GM12891 (cell line): ENCODE data around the gene NUAK1.
A peak's percentile ranks its signal among the peaks of the same experiment; 100 is the strongest.

ENCODE experiments used
- POLR2A ChIP-seq: IDR thresholded peaks from 2 replicates; pipeline ENCODE4 v1.6.1; 2011; ENCODE audit warnings: low read depth, low read length, control low read depth
- SPI1 ChIP-seq: IDR thresholded peaks from 2 replicates; pipeline ENCODE4 v1.6.1; 2011; ENCODE audit warnings: low read depth, low read length, control low read depth
- TAF1 ChIP-seq: IDR thresholded peaks from 2 replicates; pipeline ENCODE4 v1.6.1; 2011; ENCODE audit warnings: low read depth, low read length, control low read depth

DNA sequence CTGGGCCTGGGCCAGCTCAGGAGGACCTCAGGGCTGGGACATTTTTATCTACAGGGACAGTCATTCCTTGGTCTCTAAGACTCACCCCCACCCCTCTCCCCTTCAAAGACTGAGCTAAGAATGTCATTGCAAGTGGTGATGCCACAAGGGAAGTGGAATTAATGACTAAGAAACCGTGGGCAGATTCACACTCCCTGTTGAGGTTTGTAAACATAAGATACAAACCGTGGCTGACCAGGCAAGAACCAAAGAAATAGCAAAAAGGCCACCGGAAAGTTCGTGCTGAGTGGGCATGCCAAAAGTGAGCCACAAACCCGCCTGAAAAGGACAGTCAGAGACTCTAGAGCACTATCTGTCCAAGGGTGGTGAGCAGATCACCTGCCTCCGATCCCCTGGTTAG lies 25.7 kb downstream of the NUAK1 start:
- TF ChIP-seq POLR2A (no peak), SPI1 (peak; percentile 58), TAF1 (no peak)
